ENCODE measurements around the gene TP73.

Gene TP73

GRCh38 chr1:3707298-3707938 is 55.1 kb downstream of the TP73 start:
- TF ChIP-seq POLR2A (IDR thresholded peaks at IDR 0.05; ENCODE audit: low read depth, low read length) = no peak
- DNase-seq (ENCODE audit: insufficient read length, low spot score) (no peak), FAIRE-seq (no peak)

DNA sequence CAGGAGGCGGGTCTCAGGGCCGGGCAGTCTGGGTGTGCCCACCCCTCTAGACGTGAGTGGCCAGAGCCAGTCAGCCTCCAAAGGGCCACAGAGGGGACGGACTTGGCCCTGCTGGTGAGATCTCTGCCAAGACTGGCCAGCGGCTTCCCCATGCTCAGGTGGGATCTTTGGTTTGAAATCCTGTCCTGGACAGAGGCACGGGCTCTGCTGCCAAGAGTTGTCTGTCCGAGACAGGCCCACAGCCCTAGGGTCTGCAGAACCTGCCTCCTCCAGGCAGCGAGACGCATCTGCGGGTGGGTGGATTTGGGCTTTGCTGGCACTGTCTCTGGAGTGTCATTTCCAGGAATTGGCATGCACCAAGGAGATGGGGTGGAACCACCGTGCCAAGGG is 55.6 kb downstream of the TP73 start:
- FAIRE-seq (no peak), DNase-seq (ENCODE audit: insufficient read length, low spot score) (no peak)
- TF ChIP-seq POLR2A (IDR thresholded peaks at IDR 0.05; ENCODE audit: low read depth, low read length) = no peak

- DNase-seq (ENCODE audit: insufficient read length, low spot score) (no peak), FAIRE-seq (no peak)
- no peak for TF ChIP-seq POLR2A (IDR thresholded peaks at IDR 0.05; ENCODE audit: low read depth, low read length)
Measured at GRCh38 chr1:3708791-3709190, 56.5 kb downstream of the TP73 start.

GRCh38 chr1:3710251-3710650 is 57.9 kb downstream of the TP73 start:
- DNase-seq (ENCODE audit: insufficient read length, low spot score) = no peak
- FAIRE-seq = no peak
- TF ChIP-seq POLR2A (IDR thresholded peaks at IDR 0.05; ENCODE audit: low read depth, low read length) = no peak

GRCh38 chr1:3711381-3711779 is 59.1 kb downstream of the TP73 start:
- TF ChIP-seq POLR2A (IDR thresholded peaks at IDR 0.05; ENCODE audit: low read depth, low read length) = no peak
- FAIRE-seq (no peak), DNase-seq (ENCODE audit: insufficient read length, low spot score) (no peak)

DNA sequence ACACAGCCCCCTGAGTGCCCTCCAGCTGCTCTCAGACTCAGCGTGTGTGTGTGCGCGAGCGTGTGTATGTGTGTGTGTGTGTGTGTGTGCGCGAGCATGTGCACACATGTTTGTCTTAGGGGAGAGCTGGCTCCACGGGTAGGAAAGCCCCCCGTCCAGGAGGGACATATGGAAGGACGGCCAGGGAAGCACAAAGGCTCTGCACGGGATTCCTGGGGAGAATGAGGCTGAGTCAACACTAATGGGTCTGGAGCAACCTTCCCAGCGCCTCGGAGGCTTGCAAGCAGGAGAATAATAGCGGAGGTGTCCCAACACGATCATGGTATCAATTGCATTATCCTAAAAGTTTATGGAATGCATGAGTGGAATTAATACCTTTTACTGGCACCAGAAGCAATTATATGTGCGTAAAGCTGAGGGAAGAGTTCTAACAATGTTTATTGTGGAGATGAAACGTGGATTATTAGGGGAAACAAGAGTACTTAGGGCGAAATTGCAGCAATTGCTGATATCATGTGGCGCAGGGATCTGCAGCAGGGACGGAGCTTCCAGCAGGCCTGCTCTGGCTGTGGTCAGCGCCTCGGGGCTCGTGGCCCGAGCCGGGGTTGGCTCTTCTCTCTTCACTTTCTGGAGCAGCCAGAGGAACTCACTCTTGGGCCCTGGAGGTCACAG is 59.6 kb downstream of the TP73 start:
- FAIRE-seq = no peak

DNA sequence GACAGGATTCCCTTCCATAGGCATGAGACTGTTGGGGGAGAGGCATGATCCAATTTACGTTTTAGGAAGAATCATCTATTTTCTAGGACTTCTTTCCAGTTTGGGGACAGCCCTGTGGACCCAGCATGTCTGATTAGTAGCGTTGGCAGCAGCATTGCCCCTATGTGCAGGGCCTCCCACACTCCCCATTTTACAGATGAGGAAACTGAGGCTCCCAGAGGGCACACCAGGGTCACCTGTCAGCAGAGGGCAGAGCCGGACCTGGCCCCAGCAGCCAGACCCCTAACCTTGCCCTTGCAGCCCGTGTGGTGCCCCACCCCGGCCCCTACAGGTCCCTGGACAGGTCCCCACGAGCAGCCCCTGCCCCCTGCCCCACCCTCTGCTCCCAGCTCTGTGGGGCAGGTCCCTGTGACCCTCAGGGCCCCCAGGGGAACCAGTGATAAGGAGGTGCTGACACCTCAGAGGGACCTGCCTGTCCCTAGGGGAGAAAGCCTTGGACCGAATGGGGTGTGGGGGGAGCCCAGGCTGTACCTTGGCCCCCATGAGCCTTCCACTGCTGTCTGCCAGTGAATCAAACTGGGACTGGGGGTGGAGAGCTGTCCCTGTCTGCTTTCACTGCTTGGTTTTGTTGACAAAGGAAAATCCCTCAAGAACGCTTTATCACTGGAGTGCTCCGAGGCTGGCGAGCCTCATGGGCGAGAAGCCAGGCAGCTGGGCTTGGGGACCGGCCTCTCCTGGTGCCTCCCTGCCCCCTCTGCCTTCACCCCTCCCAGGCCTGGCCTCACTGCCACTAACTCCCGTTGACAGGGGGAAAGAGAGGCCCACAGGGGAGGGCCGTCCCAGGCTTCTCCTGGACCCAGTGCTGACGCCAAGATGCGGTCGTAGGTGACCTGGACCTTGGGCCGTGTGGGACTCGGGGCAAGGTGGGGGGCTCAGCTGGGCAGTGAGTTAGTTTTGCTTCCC is 60.5 kb downstream of the TP73 start:
- FAIRE-seq = no peak
- TF ChIP-seq POLR2A (IDR thresholded peaks at IDR 0.05; ENCODE audit: low read depth, low read length) = no peak
- DNase-seq (ENCODE audit: insufficient read length, low spot score) = no peak

More for the DNA sequence above, 59.6 kb downstream of the TP73 start:
- no peak for DNase-seq (ENCODE audit: insufficient read length, low spot score)
- no peak for TF ChIP-seq POLR2A (IDR thresholded peaks at IDR 0.05; ENCODE audit: low read depth, low read length)

- TF ChIP-seq POLR2A (IDR thresholded peaks at IDR 0.05; ENCODE audit: low read depth, low read length) = no peak
- no peak for DNase-seq (ENCODE audit: insufficient read length, low spot score)
- FAIRE-seq = no peak
Measured at GRCh38 chr1:3713840-3714239, 61.5 kb downstream of the TP73 start.

GRCh38 chr1:3714284-3714741 is 62.0 kb downstream of the TP73 start:
- no peak for DNase-seq (ENCODE audit: insufficient read length, low spot score)
- no peak for TF ChIP-seq POLR2A (IDR thresholded peaks at IDR 0.05; ENCODE audit: low read depth, low read length)
- no peak for FAIRE-seq

GRCh38 chr1:3714814-3715213 is 62.5 kb downstream of the TP73 start:
- no peak for DNase-seq (ENCODE audit: insufficient read length, low spot score)
- no peak for TF ChIP-seq POLR2A (IDR thresholded peaks at IDR 0.05; ENCODE audit: low read depth, low read length)
- FAIRE-seq = no peak

GRCh38 chr1:3716351-3716750 is 64.0 kb downstream of the TP73 start:
- no peak for FAIRE-seq
- no peak for TF ChIP-seq POLR2A (IDR thresholded peaks at IDR 0.05; ENCODE audit: low read depth, low read length)
- DNase-seq (ENCODE audit: insufficient read length, low spot score) = no peak

- no peak for FAIRE-seq
- DNase-seq (ENCODE audit: insufficient read length, low spot score) = no peak
- no peak for TF ChIP-seq POLR2A (IDR thresholded peaks at IDR 0.05; ENCODE audit: low read depth, low read length)
Measured at GRCh38 chr1:3717041-3717714, 64.9 kb downstream of the TP73 start.

DNA sequence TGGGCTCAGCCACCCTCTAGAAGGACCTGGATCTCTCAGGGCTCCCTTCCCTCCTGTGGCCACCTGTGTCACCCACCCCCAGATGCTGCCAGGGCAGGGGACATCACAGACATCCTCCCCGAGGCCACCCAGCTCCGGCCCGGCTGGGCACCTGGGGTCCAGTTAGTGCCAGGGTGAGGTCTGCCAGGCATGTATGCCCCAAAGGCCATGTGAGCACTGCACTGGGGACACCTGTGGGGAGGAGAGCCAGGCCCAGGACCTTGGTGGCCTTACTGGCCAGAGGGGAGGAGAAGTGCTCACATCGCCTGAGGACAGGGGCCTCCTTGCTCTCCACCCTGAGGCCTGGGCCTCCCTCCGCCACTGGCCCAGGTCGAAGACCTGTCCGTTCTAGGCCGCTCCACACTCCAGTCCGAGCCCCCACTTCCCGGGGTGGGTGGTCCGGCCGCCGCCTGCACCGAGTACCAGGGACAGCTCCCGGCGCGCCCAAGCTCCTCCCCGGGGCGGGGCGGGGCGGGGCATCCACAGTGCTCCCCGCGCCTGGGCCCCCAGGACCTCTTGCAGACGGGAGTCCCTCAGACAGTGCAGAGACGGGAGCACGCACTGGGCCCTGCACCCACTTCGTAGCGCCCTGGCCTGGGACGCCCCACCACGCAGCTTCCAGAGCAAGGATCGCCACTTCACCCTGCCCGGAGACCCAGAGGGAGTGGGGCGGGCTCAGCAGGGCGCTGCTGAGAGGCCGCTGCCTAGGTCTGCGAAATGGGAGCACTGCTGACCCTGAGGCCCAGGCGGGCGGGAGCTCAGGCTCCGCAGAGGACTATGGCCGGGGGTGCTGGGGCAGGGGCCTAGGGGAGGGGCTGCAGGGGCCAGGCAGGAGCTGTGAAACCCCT is 65.6 kb downstream of the TP73 start:
- no peak for TF ChIP-seq POLR2A (IDR thresholded peaks at IDR 0.05; ENCODE audit: low read depth, low read length)
- FAIRE-seq = no peak
- no peak for DNase-seq (ENCODE audit: insufficient read length, low spot score)

Measured in H54 (cell line).